NCI-H2171 (cell line): ENCODE data around the gene CDON.
"Not testable (repeated sequence)": the region's sequence is repeated elsewhere in the genome, so short reads cannot be mapped to it uniquely, and the experiment has no call there.

ENCODE experiments used
- DNase-seq: peaks from one replicate; lab custom pipeline; 2025; lab: John Stamatoyannopoulos, UW

CDON gene

DNA sequence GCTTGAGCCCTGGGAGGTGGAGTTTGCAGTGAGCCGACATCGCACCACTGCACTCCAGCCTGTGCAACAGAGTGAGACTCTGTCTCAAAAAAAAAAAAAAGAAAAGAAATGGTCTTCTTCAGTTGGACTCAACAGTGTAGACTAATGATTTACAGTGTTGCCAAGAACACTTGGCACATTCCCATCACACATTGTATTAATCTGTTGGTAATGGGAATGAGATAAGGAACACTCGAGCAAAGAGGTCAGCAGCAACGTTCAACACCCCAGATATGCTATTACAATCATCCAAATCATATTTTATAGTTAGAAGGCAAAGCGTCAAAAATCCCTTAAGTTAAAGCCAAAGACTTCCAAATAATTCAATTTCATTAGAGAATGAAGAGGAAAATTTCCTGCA, 14.5 kb downstream of the CDON start:
- no peak for DNase-seq

DNA sequence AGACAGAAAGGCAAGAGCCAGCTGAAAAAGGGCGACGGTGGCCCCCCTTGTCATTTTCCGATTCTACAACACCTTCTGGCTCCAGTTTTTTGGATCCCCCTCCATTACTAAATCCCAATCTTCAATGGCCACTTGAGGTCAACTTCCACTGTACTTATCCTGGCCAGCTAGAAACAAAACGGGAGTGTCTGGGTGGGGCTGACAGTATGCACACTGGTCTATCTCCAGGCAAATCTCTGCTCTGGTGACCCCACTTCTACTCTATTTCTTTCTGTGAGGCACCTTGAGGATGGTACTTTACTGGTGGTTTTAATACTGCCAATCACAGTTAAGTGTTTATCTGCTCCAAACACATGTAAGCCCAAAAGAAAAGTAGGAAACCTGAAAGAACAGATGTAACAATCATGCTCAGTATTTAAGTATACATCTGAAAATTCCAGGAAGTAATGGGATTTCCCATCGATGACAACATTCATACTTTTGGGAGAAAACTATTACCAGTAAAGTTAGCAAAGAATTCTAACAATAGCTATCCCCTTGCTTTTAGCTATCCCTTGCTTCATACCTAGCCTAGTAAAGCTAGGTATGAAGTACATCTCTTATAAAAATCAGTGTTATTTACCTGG, 16.0 kb downstream of the CDON start:
- no peak for DNase-seq

DNA sequence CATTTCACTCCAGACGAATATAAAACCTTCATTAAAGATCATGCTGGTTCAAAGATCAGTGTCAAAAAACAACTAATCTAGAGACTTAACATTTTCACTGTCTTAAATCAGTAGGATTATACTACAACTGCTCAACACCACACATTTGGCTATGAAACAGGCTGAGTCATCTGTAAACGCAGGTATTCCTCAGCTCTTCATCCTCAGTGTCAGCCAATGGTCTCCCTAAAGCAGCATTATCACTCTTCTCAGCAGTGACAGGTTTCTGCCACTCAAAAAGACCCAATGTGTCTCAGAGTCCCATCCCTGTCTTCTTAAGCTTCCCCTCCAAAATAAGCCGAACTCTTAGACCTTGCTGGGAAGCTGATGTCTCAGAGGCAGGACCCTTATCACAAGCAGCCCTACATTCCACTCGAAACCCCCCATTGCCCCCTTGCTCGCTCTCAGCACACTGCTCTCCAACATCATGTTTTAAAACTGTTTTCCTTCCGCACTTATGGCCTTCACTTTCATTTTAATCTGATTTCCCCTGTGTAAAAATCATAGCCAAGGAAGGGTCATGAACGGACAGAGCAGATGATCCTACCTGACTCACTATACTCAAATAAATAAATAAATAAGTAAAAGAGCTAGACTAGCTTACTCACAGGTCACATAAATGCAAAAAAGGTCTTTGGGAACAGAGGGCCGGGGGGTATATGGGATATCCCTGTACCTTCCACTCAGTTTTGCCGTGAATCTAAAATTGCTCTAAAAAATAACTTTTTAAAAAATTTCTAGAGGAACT, 23.0 kb downstream of the CDON start:
- DNase-seq: no peak

DNA sequence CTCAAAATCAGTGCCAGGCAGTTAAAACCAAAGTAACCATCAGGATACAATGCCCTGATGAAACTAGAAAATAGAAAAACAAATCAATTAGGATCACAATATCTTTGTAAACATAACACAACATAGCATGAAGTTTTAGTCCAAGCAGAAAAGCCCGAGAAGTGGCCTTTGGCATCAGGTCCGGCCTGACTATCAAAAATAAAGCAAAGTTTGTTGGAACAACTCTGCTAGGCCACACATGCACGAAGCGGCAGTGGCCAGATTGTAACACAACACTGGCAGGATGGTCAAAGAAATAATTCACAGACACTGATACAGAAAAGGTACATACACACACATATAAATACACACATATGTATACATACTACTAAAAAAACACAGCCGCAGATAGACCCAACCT, 26.9 kb downstream of the CDON start:
- DNase-seq: no peak

DNA sequence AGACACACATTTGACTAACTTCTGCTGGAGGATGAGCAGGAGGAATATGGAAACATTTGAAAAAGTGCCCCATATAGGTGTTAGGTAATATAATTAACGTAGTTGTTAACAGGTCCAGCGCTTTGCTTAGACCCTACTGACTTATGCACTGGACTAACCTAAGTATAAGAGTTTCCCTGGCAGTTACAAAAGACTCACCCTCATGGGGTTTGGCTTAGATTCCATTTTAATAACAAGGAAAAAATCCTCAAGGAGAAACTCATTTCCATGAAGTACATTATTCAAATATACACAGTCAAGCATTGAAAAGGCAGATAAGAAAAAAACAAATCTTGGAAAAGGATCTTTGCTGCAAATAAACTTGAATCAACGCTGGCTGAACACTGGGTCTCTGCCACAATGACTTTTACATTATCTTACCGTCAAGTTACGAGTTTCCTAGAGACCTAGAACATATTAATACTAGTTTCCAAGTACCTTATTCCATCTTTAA, 27.7 kb downstream of the CDON start:
- DNase-seq: no peak

DNA sequence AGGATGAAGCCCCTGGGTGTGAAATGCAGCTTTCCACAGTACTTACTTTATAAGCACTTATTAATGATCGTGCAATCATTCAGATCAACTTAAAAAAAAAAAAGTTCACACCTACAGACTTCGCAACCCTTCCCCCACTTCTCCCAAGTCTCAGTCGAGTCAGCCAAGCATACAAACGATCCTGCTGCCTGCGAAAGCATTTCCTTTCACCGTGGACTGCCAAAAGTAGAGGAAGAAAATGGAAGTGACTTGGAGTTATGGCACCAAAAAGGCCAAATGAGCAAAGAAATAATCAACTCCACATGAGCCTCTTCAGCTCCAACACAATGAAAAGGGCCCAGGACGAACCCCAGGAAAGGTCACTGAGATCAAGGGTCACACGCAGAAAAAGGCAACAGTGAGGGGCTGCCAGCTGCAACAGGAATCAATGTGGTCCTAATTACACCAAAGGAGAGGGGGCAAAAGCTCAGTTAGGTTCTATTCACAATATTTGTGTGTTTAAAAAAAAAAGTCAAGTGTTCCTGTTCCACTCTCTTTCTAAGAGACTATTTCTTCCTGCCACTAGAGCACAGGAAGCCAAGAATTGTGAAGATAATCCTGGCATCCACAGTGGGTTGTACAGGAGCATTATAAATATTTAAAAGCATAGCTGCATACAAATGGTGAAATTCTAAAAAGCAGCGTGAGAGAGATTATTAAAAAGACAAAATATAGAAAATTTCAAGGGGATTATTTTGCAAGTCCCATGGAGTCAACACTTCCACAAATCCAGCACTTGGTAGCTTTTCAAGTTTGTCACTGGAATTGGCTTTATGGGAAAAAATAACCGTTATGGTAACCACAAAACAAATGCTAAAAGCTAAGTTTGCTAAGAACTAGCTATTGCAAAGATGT, 28.4 kb downstream of the CDON start:
- DNase-seq: no peak

DNA sequence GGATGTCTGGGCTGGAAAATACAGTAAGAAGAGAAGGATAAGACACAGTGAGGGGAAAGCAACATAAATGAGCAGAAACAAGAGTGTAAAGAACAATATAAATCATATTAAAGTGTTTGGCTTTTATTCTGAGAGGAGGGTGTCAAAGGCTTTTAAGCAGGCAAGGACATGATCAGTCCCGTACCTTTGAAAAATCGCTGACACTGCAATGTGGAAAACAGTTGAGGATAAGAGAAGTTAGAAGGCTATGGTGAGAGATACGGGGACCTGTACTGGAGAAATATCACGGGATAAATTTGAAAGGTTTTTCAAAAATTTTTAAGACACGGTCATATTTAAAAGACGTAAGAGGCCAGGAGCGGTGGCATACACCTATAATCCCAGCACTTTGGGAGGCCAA, 30.3 kb downstream of the CDON start:
- no peak for DNase-seq

DNA sequence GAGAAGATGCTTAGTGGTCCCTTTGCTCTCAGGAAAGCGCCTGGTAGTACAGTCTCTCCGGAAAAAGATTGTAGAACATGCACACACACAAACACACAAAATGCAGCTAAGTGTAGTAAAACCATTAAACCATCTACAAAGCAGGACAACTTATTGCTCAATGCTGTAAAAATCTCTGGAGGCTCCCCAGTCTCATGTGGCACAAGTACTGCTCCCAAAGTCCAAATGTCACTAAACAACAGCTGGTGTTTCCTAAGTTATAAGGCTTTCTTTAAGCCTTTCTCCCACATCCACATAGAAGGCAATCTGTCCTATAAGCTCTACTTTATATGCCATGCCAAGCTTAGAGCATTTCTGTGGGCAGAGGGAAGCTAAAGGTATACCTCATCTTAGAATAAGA, 32.9 kb downstream of the CDON start:
- DNase-seq: no peak

DNA sequence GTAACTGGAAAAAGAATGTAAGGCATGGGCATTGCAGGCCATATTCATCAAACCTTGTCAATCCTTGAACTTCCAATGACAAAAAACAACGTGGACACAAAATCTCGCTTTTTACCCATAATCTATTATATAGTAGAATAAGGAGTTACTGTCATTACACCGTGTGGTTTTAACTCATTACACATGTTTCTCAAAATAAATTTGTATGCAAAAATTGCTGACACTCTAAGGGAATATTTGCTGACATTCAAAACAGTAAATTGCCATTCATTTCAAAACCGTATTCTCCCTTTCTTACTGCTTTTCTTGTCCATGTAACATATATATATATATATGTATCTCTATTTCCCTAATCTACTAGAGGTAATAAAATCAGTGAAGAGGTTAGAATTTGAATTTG, 33.4 kb downstream of the CDON start:
- no peak for DNase-seq

DNA sequence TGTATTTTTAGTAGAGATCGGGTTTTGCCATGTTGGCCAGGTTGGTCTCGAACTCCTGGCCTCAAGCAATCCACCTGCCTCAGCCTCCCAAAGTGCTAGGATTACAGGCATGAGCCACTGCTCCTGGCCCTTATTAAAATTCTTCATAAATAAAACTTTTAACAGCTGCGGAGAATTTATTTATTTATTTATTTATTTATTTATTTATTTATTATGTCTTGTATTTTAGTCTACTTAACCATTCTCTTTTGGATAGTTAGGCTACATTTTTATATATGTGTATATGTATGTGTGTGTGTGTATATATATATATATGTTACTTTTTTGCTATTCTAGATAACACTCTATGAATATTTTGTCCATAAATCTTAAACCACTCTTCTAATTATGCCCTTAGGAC, 34.1 kb downstream of the CDON start:
- DNase-seq: not testable (repeated sequence)

DNA sequence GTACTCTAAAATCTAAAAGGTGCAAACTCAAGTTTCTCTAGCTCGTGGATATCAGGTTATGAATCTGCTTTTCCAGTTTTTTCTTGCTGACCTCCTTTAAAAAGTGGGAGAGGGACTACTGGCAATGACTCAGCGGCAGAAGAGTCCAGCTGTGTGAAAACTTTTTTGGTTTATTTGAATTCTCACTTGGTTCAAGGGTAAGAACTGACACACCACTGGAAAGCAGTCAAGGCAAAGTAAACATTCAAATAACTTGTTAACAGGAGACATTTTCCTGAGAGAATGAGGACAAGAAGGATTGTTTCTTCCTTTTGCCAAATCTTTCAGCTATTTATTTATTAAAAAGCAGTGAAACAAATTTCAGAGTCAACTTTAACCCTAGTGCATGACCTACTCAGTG, 36.1 kb downstream of the CDON start:
- DNase-seq: no peak

DNA sequence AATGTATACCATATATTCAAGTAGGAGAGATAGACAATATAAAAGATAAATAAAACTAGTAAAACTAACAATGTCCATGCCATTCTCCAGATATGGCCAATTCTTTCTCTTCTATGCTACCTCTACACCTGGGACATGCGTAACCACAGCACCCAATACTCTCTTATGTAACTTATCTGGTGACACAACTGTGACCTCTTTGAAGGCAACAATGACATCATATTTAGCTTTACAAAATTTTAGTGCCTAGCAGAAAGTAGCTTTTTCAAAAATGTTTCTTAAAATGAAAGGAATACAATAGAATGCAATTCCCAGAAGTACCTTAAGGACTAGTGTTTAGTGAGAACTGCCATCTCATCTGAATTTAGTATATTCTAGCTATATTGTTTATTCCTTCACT, 36.8 kb downstream of the CDON start:
- no peak for DNase-seq

DNA sequence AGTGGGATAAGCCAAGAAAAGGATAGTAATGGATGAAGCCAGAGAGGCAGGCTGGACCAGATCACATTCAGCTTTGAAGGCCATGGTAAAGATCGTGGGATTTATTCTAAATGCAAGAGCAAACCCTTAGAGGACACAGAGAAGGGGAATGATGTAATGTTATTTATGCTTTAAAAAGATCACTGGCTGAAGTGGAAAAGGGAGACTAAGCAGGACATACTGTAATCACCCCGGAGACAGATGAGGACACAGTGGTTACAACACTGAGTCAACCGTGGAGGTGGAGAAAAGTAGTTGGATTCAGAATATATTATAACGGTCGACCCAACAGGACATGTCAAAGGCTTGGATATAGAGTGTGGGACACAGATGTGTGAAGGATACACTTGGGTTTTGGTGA, 38.5 kb downstream of the CDON start:
- DNase-seq: no peak

DNA sequence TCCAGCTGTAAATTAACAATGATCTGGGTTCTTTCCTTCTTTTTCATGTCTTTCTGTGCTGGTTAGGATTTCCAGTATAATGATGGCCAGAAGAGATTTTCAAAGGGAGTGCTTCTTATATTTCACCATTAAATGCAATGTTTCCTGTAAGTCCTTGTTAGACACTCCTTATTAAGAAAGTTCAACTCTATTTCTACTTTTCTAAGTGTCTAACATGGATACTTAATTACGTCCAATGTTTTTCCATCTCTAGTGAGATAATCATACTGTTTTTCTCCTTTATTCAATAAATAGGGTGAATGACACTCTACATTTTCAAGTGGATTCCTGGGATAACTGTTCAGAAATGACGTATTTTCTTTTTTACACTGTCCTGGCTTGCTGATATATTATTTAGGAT, 49.8 kb downstream of the CDON start:
- DNase-seq: no peak

DNA sequence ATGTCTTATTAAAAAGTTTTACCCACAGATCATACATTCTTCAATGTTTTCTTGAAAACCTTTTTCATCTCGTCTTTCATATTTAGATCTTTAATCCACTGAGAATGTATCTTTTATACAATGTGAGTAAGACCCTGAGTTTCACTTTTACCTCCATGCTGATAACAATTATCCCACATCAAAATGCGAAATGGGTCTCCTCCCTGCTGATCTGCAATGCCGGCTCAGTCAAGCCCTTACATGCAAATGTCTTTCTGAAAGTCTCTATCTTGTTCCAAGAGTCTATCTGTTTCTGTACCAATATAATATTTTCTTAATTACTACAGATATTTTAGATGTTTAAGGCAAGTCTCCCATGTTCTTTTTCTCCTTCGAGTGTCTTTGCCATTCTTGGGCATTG, 50.9 kb downstream of the CDON start:
- no peak for DNase-seq

DNA sequence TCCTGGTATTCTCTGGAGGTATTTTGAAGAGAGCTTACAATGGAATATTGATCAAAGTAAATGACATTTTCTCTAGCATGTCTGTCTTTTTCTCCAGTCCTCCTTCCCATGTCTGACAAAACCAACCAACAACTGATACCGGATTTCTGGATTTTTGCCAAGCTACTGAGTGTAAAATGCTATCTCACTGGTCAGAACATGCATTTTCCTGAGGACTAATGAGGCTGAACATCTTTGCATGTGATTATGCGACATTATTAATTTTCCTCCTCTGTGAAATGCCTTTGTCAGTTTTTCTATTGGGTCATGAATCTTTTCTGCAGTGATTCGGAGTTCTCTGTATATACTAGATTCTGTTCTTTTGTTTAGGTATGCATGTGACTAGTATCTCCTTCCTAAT, 51.4 kb downstream of the CDON start:
- DNase-seq: no peak

DNA sequence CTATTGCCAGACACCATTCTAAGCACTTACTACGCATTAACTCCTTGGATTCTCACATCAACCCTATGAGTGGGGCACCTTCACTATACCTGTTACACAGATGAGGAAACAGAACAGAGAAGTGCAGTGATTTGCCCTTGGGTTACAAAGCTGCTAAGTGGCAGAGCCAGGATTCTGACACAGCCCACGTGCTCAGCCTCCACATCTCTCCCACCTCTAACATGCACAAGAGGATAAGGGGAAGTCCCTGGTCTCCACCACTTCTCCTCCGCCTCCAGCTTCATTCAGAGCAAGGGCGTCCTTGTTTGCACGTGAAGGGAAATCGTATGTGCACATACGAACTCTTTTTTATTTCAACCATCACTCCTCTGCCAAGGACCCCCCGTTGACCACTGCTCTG, 53.7 kb downstream of the CDON start:
- no peak for DNase-seq

DNA sequence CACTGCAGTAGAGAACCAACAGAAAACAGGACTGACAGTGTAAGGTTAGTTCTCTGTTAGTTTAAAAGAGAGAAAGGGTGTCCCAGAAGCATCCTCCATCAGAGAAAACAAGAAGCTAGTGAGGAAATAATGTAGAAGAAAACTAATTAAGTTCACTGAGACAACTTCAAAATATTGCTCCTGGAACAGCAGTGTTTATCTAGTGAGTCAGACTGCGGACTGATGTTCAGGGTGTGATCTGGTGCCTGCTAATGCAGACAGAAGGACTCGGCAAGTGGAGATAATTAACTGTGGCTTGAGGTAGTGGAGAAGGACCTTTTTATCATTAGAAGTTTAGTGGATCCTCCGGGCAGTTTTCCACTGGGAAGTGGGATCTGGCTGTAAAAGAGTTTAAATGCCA, 55.4 kb downstream of the CDON start:
- DNase-seq: no peak

DNA sequence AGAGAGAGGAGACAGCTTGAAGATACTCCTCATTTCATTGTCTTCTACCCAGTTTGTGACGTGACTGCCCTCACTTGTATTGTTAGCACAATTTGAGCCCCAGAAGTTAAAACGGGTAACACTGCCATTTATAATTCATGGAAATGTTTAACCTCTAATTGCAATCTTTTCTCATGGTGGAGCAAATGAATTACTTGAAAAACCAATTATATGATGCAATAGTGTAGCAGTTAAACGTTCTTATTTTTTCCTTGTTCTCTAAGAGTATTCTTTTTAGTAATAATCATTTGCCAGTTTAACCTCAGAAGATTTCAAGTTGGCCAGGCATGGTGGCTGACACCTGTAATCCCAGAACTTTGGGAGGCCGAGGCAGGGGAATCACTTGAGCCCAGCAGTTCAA, 56.6 kb downstream of the CDON start:
- DNase-seq: no peak

DNA sequence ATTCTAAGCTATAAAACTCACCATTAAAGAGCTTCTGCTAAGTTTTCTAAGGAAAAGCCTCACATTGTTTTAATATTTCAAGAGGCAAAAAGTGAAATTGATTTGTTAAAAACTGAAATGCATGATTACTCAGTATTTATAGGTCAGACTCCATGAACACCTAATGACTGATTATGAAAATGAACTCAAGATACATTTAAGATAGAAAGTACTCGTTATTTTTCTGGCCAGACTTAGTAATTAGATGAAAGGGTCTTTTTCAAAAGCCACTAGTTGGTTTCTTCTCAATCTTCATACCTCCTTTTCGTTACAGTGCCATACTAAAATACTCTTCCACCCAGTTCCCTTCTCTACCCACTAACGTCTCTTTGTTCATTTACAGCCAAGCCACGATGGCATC, 60.5 kb downstream of the CDON start:
- no peak for DNase-seq

DNA sequence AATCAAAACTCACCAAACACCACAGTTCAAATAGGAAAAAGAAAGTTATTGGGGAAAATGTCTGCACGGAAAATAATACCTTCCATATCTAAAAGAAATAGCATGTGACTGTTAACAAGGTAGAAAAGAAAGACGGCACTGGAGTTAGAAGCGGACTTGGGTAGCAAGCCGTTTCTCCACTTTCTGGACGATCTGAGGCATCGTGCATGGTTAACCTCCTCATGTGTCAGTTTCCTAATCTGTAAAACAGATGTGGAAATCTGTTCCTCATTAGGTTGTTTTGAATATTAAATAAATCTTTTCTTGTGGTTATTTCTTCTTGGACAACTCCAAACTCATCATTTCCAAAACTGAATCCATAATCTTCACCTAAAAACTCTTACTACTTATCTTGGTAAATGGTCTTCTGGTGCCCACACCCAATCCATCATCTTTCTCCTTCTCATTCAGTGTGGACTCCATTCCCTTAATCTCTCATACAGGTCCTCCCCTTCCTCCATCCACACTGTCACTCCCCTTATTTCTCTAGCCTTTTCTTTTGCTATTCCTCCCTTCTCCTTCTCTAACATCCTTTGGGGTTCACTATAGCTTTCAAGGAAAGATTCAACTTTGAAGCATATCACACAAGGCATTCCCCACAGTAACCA, 63.3 kb downstream of the CDON start:
- no peak for DNase-seq

DNA sequence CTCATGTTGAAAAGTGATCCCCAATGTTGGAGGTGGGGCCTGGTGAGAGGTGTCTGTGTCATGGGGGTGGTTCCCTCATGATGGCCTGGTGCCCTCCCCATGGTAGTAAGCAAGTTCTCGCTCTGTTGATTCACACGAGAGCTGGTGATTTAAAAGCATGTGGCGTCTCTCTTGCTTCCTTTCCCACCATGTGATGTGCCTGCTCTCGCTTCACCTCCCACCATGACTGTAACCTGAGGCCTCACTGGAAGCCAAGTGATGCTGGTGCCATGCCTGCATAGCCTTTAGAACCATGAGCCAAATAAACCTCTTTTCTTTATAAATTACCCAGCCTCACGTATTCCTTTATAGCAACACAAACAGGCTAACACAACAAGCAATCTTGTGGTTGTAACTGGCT, 64.4 kb downstream of the CDON start:
- no peak for DNase-seq
